ENCODE results near the gene ATF6B. TPM values are rescaled to one million over a fixed set of nuclear protein-coding genes. Genes with fewer than 3 reads are reported as not detected.

The ATF6B gene
- total RNA-seq, 1 donor: 27.5 TPM

- no peaks in the 10 kb centered on the region for H3K79me2 ChIP-seq (ENCODE audit: insufficient read depth, low read length)
- H3K4me2 ChIP-seq (ENCODE audit: insufficient read depth, low read length): peak overlapping the region; percentile 29
- peaks cover 53% of the 10 kb centered on the region for H3K27me3 ChIP-seq (ENCODE audit: insufficient read depth, low read length)
- DNase-seq (ENCODE audit: insufficient read length, low spot score, missing footprints): peak; percentile 65
- peaks cover 38% of the 10 kb centered on the region for H3K4me1 ChIP-seq (ENCODE audit: insufficient read depth, low read length)
- no peak overlapping the region for H3K27ac ChIP-seq (ENCODE audit: low read depth, low read length)
- no peaks in the 10 kb centered on the region for H3K36me3 ChIP-seq (ENCODE audit: insufficient read depth, low read length)
- no peaks in the 10 kb centered on the region for H3K9me3 ChIP-seq (ENCODE audit: low read depth, low read length)
- no peak for TF ChIP-seq CTCF (IDR thresholded peaks at IDR 0.05; ENCODE audit: extremely low read depth, low read depth, low read length)
- peaks cover 19% of the 10 kb centered on the region for H4K20me1 ChIP-seq (ENCODE audit: insufficient read depth, low read length)
- no peak overlapping the region for H3K4me3 ChIP-seq (ENCODE audit: insufficient read depth, low read length)
- no peak overlapping the region for H2AFZ ChIP-seq (ENCODE audit: low read length)
Observed at GRCh38 chr6:32085759-32086459, 42.1 kb downstream of the ATF6B start.

- TF ChIP-seq CTCF (IDR thresholded peaks at IDR 0.05; ENCODE audit: extremely low read depth, low read depth, low read length): no peak
- peaks cover 16% of the 10 kb centered on the region for H4K20me1 ChIP-seq (ENCODE audit: insufficient read depth, low read length)
- H3K4me1 ChIP-seq (ENCODE audit: insufficient read depth, low read length): peaks cover 44% of the 10 kb centered on the region
- H3K4me3 ChIP-seq (ENCODE audit: insufficient read depth, low read length): no peak overlapping the region
- no peaks in the 10 kb centered on the region for H3K36me3 ChIP-seq (ENCODE audit: insufficient read depth, low read length)
- H3K27me3 ChIP-seq (ENCODE audit: insufficient read depth, low read length): peaks cover 42% of the 10 kb centered on the region
- peak; percentile 90 for DNase-seq (ENCODE audit: insufficient read length, low spot score, missing footprints)
- H2AFZ ChIP-seq (ENCODE audit: low read length): no peak overlapping the region
- no peak overlapping the region for H3K4me2 ChIP-seq (ENCODE audit: insufficient read depth, low read length)
- H3K9me3 ChIP-seq (ENCODE audit: low read depth, low read length): no peaks in the 10 kb centered on the region
- no peak overlapping the region for H3K27ac ChIP-seq (ENCODE audit: low read depth, low read length)
- no peaks in the 10 kb centered on the region for H3K79me2 ChIP-seq (ENCODE audit: insufficient read depth, low read length)
Observed at GRCh38 chr6:32084780-32085179, 43.3 kb downstream of the ATF6B start.

GRCh38 chr6:32083812-32084768 is 44.0 kb downstream of the ATF6B start:
- Histone ChIP-seq H3K36me3 (ENCODE audit: insufficient read depth, low read length) (no peaks in the 10 kb centered on the region), H2AFZ (ENCODE audit: low read length) (no peak overlapping the region), H3K4me2 (ENCODE audit: insufficient read depth, low read length) (no peak overlapping the region), H3K27me3 (ENCODE audit: insufficient read depth, low read length) (peaks cover 35% of the 10 kb centered on the region), H3K79me2 (ENCODE audit: insufficient read depth, low read length) (no peaks in the 10 kb centered on the region), H4K20me1 (ENCODE audit: insufficient read depth, low read length) (peaks cover 16% of the 10 kb centered on the region), H3K4me1 (ENCODE audit: insufficient read depth, low read length) (peaks cover 46% of the 10 kb centered on the region), H3K9me3 (ENCODE audit: low read depth, low read length) (no peaks in the 10 kb centered on the region), H3K27ac (ENCODE audit: low read depth, low read length) (no peak overlapping the region), H3K4me3 (ENCODE audit: insufficient read depth, low read length) (no peak overlapping the region)
- peak; percentile 76 for DNase-seq (ENCODE audit: insufficient read length, low spot score, missing footprints)
- no peak for TF ChIP-seq CTCF (IDR thresholded peaks at IDR 0.05; ENCODE audit: extremely low read depth, low read depth, low read length)

GRCh38 chr6:32082935-32083334 is 45.1 kb downstream of the ATF6B start:
- Histone ChIP-seq H3K36me3 (ENCODE audit: insufficient read depth, low read length) (no peaks in the 10 kb centered on the region), H3K27me3 (ENCODE audit: insufficient read depth, low read length) (peaks cover 24% of the 10 kb centered on the region), H3K4me3 (ENCODE audit: insufficient read depth, low read length) (no peak overlapping the region), H3K79me2 (ENCODE audit: insufficient read depth, low read length) (no peaks in the 10 kb centered on the region), H3K4me2 (ENCODE audit: insufficient read depth, low read length) (peak overlapping the region; percentile 33), H3K9me3 (ENCODE audit: low read depth, low read length) (no peaks in the 10 kb centered on the region), H3K27ac (ENCODE audit: low read depth, low read length) (no peak overlapping the region), H3K4me1 (ENCODE audit: insufficient read depth, low read length) (peaks cover 46% of the 10 kb centered on the region), H4K20me1 (ENCODE audit: insufficient read depth, low read length) (peaks cover 16% of the 10 kb centered on the region), H2AFZ (ENCODE audit: low read length) (no peak overlapping the region)
- no peak for TF ChIP-seq CTCF (IDR thresholded peaks at IDR 0.05; ENCODE audit: extremely low read depth, low read depth, low read length)
- peak; percentile 98 for DNase-seq (ENCODE audit: insufficient read length, low spot score, missing footprints)
